GM12878 (cell line): ENCODE results near the gene ING4. TPM values are rescaled to one million over a fixed set of nuclear protein-coding genes. Genes with fewer than 3 reads are reported as not detected.

Experiments
- BHLHE40 ChIP-seq, 2 experiments: fragments of 450-650 bp in 1 of 2; IDR thresholded peaks; 2 replicates each; pipeline ENCODE4 v1.6.1; 2011 to 2017; ENCODE audit warnings: low read depth in 2 of 2, borderline replicate concordance in 1 of 2, improper control_type of control experiment in 1 of 2, low read length in 1 of 2, mild to moderate bottlenecking in 1 of 2
- GATAD2B ChIP-seq: fragments of 450-650 bp; conservative IDR thresholded peaks from 2 replicates; pipeline ENCODE4 v1.6.1; 2017; ENCODE audit warnings: low read depth, mild to moderate bottlenecking, moderate library complexity
- HDGF ChIP-seq: fragments of 450-650 bp; IDR thresholded peaks from 2 replicates; pipeline ENCODE4 v1.6.1; 2016; ENCODE audit warnings: antibody characterized with exemption
- RBBP5 ChIP-seq: fragments of 200-600 bp; sonication (generic); conservative IDR thresholded peaks from 2 replicates; pipeline ENCODE4 v1.6.1; 2016
- TBL1XR1 ChIP-seq: IDR thresholded peaks from 2 replicates; pipeline ENCODE4 v1.6.1; 2012; ENCODE audit warnings: low read depth, low read length, improper control_type of control experiment
- TCF3 ChIP-seq: IDR thresholded peaks from 2 replicates; pipeline ENCODE4 v1.6.1; 2012; ENCODE audit warnings: low read depth, mild to moderate bottlenecking, low read length, borderline replicate concordance; ENCODE audit not compliant: insufficient read depth
- TCF7 ChIP-seq: IDR thresholded peaks from 2 replicates; pipeline ENCODE4 v1.6.1; 2014; ENCODE audit warnings: antibody characterized with exemption, borderline replicate concordance
- WRNIP1 ChIP-seq: IDR thresholded peaks from 2 replicates; pipeline ENCODE4 v1.6.1; 2011; ENCODE audit warnings: low read depth, low read length, improper control_type of control experiment, borderline replicate concordance
- ZSCAN29 ChIP-seq: fragments of 450-650 bp; IDR thresholded peaks from 2 replicates; pipeline ENCODE4 v1.6.1; 2017; ENCODE audit warnings: mild to moderate bottlenecking, moderate library complexity
- polyA plus RNA-seq, 11 experiments: library from polyadenylated mRNA; depleted of rRNA in 4 of 11; unstranded in 6 of 11; stranded (reverse) in 5 of 11; fragments of >200 nt; fragmentation: Nextera tagmentation in 4 of 11; fragmentation: Illumina TruSeq in 1 of 11; extraction: Ambion mirVana in 4 of 11; extraction: Trizol in 1 of 11; gene quantifications; 1 replicate in 1 of 11; 2 replicates in 10 of 11; pipeline versions ENCODE4 v1.2.1 to v1.2.3, GENCODE V29; 2011 to 2016; ENCODE audit warnings: inconsistent platforms in 2 of 11, missing spikeins in 2 of 11, low read depth in 1 of 11
- total RNA-seq, 4 experiments: library from RNA; depleted of rRNA in 3 of 4; stranded (reverse); fragments of >200 nt in 3 of 4; fragmentation: Illumina TruSeq in 1 of 4; extraction: Trizol in 1 of 4; gene quantifications; 2 replicates each; pipeline versions ENCODE4 v1.2.1 to v1.2.3, GENCODE V29; 2013 to 2021
- TF ChIP-seq, protein P1 (sequence below): fragments of 450-650 bp; IDR thresholded peaks from 2 replicates; pipeline ENCODE4 v1.6.1; 2016; ENCODE audit warnings: mild to moderate bottlenecking, moderate library complexity, borderline replicate concordance
- TF ChIP-seq, protein P2 (sequence below): fragments of 450-650 bp; formaldehyde crosslinking; IDR thresholded peaks from 2 replicates; pipeline ENCODE4 v1.4.0; 2020; ENCODE audit warnings: mild to moderate bottlenecking, moderate library complexity
- TF ChIP-seq, protein P3 (sequence below): IDR thresholded peaks from 2 replicates; pipeline ENCODE4 v1.6.1; 2011; ENCODE audit warnings: borderline replicate concordance, low read depth, mild to moderate bottlenecking, moderate library complexity, low read length; ENCODE audit not compliant: insufficient read depth, poor library complexity, severe bottlenecking
- TF ChIP-seq, protein P4 (sequence below): fragments of 450-650 bp; conservative IDR thresholded peaks from 2 replicates; pipeline ENCODE4 v1.6.1; 2017; ENCODE audit warnings: mild to moderate bottlenecking, moderate library complexity

Gene ING4
- total and polyA plus RNA-seq, 10 of the 15 experiments (the other 5 are each of a cell fraction or from before 2014, with no cell fraction given) = 7.2 to 53.9 (median 21.8) TPM

DNA sequence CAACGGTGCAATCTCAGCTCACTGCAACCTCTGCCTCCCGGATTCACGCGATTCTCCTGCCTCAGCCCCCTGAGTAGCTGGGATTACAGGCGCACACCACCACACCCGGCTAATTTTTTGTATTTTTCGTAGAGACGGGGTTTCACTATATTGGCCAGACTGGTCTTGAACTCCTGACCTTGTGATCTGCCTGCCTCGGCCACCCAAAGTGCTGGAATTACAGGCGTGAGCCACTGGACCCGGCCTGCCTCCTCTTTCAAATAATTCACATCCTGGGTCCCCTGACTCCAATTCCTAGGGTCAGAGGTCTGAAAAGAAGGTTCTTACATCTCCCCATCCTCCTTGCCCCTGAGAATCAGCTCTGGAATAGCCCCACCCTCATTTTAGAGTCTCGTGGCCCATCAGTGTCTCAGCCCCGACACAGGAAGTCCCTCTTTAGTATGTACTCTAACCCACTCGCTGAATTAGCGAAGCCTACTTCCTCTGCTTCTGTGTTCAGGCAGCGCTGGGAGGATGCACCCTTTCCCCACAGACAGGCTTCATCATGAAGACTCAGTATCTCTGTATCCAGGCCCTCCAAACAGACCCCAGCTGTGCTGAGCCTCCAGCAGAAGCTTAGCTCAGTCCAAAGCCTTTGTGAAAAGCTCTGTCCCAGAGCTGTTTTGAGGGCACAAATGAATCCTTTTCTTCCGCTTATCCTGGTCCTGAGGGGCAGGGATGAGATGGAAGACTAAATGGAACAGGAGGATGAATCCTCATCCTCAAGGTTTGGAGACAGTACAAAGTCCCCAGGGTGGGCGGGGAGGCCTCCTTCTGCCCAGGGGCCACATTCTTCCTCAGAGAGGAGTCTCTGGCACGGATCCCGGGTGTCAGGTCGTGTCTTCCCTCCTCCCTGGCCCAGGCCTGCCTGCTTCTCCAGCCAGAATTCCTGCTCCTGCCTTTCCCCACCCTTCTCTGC lies 30.6 kb downstream of the ING4 start (continued):
- TF ChIP-seq, protein P1, sequence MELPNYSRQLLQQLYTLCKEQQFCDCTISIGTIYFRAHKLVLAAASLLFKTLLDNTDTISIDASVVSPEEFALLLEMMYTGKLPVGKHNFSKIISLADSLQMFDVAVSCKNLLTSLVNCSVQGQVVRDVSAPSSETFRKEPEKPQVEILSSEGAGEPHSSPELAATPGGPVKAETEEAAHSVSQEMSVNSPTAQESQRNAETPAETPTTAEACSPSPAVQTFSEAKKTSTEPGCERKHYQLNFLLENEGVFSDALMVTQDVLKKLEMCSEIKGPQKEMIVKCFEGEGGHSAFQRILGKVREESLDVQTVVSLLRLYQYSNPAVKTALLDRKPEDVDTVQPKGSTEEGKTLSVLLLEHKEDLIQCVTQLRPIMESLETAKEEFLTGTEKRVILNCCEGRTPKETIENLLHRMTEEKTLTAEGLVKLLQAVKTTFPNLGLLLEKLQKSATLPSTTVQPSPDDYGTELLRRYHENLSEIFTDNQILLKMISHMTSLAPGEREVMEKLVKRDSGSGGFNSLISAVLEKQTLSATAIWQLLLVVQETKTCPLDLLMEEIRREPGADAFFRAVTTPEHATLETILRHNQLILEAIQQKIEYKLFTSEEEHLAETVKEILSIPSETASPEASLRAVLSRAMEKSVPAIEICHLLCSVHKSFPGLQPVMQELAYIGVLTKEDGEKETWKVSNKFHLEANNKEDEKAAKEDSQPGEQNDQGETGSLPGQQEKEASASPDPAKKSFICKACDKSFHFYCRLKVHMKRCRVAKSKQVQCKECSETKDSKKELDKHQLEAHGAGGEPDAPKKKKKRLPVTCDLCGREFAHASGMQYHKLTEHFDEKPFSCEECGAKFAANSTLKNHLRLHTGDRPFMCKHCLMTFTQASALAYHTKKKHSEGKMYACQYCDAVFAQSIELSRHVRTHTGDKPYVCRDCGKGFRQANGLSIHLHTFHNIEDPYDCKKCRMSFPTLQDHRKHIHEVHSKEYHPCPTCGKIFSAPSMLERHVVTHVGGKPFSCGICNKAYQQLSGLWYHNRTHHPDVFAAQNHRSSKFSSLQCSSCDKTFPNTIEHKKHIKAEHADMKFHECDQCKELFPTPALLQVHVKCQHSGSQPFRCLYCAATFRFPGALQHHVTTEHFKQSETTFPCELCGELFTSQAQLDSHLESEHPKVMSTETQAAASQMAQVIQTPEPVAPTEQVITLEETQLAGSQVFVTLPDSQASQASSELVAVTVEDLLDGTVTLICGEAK = no peak
- TF ChIP-seq, protein P2, sequence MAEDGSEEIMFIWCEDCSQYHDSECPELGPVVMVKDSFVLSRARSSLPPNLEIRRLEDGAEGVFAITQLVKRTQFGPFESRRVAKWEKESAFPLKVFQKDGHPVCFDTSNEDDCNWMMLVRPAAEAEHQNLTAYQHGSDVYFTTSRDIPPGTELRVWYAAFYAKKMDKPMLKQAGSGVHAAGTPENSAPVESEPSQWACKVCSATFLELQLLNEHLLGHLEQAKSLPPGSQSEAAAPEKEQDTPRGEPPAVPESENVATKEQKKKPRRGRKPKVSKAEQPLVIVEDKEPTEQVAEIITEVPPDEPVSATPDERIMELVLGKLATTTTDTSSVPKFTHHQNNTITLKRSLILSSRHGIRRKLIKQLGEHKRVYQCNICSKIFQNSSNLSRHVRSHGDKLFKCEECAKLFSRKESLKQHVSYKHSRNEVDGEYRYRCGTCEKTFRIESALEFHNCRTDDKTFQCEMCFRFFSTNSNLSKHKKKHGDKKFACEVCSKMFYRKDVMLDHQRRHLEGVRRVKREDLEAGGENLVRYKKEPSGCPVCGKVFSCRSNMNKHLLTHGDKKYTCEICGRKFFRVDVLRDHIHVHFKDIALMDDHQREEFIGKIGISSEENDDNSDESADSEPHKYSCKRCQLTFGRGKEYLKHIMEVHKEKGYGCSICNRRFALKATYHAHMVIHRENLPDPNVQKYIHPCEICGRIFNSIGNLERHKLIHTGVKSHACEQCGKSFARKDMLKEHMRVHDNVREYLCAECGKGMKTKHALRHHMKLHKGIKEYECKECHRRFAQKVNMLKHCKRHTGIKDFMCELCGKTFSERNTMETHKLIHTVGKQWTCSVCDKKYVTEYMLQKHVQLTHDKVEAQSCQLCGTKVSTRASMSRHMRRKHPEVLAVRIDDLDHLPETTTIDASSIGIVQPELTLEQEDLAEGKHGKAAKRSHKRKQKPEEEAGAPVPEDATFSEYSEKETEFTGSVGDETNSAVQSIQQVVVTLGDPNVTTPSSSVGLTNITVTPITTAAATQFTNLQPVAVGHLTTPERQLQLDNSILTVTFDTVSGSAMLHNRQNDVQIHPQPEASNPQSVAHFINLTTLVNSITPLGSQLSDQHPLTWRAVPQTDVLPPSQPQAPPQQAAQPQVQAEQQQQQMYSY (CRISPR knock-in tag) = no peak
- TF ChIP-seq, protein P3, sequence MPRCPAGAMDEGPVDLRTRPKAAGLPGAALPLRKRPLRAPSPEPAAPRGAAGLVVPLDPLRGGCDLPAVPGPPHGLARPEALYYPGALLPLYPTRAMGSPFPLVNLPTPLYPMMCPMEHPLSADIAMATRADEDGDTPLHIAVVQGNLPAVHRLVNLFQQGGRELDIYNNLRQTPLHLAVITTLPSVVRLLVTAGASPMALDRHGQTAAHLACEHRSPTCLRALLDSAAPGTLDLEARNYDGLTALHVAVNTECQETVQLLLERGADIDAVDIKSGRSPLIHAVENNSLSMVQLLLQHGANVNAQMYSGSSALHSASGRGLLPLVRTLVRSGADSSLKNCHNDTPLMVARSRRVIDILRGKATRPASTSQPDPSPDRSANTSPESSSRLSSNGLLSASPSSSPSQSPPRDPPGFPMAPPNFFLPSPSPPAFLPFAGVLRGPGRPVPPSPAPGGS = no peak
- TF ChIP-seq WRNIP1 (no peak), HDGF (0 out of 2 replicates have a peak, but pooled peaks have one; percentile 38), GATAD2B (0 out of 2 replicates have a peak, but pooled peaks have one; percentile 34), BHLHE40 (IDR thresholded peaks at IDR 0.05; ENCODE audit: borderline replicate concordance in 1 of 2, low read depth in 2 of 2, low read length in 1 of 2) (peak; percentile 65 to 76; a peak in 3 of 4 replicates), RBBP5 (no peak; the same call in 1 of the 2 replicates), ZSCAN29 (no peak), TCF3 (0 out of 2 replicates have a peak, but pooled peaks have one; percentile 11), TCF7 (no peak), TBL1XR1 (no peak)
- TF ChIP-seq, protein P4, sequence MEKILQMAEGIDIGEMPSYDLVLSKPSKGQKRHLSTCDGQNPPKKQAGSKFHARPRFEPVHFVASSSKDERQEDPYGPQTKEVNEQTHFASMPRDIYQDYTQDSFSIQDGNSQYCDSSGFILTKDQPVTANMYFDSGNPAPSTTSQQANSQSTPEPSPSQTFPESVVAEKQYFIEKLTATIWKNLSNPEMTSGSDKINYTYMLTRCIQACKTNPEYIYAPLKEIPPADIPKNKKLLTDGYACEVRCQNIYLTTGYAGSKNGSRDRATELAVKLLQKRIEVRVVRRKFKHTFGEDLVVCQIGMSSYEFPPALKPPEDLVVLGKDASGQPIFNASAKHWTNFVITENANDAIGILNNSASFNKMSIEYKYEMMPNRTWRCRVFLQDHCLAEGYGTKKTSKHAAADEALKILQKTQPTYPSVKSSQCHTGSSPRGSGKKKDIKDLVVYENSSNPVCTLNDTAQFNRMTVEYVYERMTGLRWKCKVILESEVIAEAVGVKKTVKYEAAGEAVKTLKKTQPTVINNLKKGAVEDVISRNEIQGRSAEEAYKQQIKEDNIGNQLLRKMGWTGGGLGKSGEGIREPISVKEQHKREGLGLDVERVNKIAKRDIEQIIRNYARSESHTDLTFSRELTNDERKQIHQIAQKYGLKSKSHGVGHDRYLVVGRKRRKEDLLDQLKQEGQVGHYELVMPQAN = no peak
